WTC11 (cell line): Measurements from ENCODE around the gene TBL1X.

Source experiments
- AFF4 ChIP-seq: sonication (generic); formaldehyde crosslinking; IDR thresholded peaks from 2 replicates; pipeline ENCODE4 v1.8.1; 2023; ENCODE audit warnings: mild to moderate bottlenecking, missing genetic modification reagents, borderline replicate concordance
- CBFB ChIP-seq: sonication (generic); formaldehyde crosslinking; IDR thresholded peaks from 2 replicates; pipeline ENCODE4 v1.8.1; 2022; ENCODE audit warnings: mild to moderate bottlenecking, low read depth, missing genetic modification reagents
- ETV6 ChIP-seq: sonication (generic); formaldehyde crosslinking; IDR thresholded peaks from 2 replicates; pipeline ENCODE4 v1.8.1; 2022; ENCODE audit warnings: mild to moderate bottlenecking, missing genetic modification reagents
- JUN ChIP-seq: sonication (generic); formaldehyde crosslinking; IDR thresholded peaks from 2 replicates; pipeline ENCODE4 v1.8.0; 2023; ENCODE audit warnings: mild to moderate bottlenecking, missing genetic modification reagents
- TCF7 ChIP-seq: sonication (generic); formaldehyde crosslinking; IDR thresholded peaks from 2 replicates; pipeline ENCODE4 v1.8.0; 2022; ENCODE audit warnings: mild to moderate bottlenecking, low read depth, missing genetic modification reagents, moderate library complexity
- TEAD4 ChIP-seq: sonication (generic); formaldehyde crosslinking; IDR thresholded peaks from 2 replicates; pipeline ENCODE4 v1.8.0; 2022; ENCODE audit warnings: mild to moderate bottlenecking, missing genetic modification reagents
- TF ChIP-seq, protein P1 (sequence below): fragments of 200-600 bp; IDR thresholded peaks from 2 replicates; pipeline ENCODE4 v1.8.0; 2022; ENCODE audit warnings: antibody characterized with exemption
- TF ChIP-seq, protein P2 (sequence below): sonication (generic); formaldehyde crosslinking; IDR thresholded peaks from 2 replicates; pipeline ENCODE4 v1.8.0; 2022; ENCODE audit warnings: mild to moderate bottlenecking, missing genetic modification reagents

DNA sequence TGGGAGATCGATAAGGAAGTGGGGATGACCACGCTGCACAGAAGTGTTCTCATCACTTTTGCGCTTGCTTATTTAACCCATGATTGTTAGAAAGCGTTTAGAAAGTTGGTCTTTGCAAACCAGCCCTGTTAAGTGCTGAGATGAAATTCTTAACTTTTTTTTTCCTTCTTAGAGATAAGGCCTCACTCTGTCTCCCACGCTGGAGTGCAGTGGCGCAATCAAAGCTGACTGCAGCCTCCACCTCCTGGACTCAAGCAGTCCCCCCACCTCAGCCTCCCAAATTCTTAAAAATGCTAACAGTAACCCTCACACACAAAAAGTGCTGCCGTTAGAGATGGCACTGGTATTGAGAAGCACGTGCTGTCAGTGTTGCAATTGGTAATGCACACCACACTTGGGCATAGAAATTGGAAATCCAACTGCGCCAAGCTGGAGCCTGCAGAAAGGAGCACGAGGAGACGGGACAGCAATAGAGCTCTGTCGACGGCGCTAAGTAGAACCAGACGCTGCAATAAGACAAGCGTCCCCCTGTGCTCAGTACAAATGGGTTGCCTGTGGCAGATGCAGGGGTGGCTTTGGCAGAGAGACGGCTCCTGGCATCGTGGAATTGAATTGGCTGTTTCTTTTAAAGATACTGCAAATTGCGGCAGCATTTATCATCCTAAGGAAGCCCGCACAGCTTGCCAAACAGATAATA lies 113.4 kb downstream of the TBL1X start:
- TF ChIP-seq, protein P1, sequence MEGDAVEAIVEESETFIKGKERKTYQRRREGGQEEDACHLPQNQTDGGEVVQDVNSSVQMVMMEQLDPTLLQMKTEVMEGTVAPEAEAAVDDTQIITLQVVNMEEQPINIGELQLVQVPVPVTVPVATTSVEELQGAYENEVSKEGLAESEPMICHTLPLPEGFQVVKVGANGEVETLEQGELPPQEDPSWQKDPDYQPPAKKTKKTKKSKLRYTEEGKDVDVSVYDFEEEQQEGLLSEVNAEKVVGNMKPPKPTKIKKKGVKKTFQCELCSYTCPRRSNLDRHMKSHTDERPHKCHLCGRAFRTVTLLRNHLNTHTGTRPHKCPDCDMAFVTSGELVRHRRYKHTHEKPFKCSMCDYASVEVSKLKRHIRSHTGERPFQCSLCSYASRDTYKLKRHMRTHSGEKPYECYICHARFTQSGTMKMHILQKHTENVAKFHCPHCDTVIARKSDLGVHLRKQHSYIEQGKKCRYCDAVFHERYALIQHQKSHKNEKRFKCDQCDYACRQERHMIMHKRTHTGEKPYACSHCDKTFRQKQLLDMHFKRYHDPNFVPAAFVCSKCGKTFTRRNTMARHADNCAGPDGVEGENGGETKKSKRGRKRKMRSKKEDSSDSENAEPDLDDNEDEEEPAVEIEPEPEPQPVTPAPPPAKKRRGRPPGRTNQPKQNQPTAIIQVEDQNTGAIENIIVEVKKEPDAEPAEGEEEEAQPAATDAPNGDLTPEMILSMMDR, result no peak
- no peak for TF ChIP-seq TEAD4 (CRISPR knock-in tag)
- TF ChIP-seq TCF7 (CRISPR knock-in tag), result no peak
- no peak for TF ChIP-seq ETV6
- TF ChIP-seq CBFB (CRISPR knock-in tag), result no peak
- no peak for TF ChIP-seq AFF4
- TF ChIP-seq, protein P2, sequence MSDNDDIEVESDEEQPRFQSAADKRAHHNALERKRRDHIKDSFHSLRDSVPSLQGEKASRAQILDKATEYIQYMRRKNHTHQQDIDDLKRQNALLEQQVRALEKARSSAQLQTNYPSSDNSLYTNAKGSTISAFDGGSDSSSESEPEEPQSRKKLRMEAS (CRISPR knock-in tag), result no peak
- TF ChIP-seq JUN (CRISPR knock-in tag), result no peak
